H1 (cell line): ENCODE measurements around the gene MSI1. TPM values are rescaled to one million over a fixed set of nuclear protein-coding genes. Genes with fewer than 3 reads are reported as not detected.
A peak's percentile ranks its signal among the peaks of the same experiment; 100 is the strongest.

ENCODE experiments used
- CTCF ChIA-PET: fragments of 300-600 bp; sonication (Branson Sonifier 250); formaldehyde crosslinking; loops from one replicate; lab custom pipeline; 2021; ENCODE audit not compliant: partially characterized antibody; lab: Charles Lee
- POLR2A ChIA-PET: fragments of 300-600 bp; sonication (Branson Sonifier 250); formaldehyde crosslinking; loops from one replicate; lab custom pipeline; 2021; ENCODE audit warnings: inconsistent platforms; ENCODE audit not compliant: partially characterized antibody; lab: Charles Lee
- DNase-seq, 2 experiments: peaks; one replicate each; pipeline versions ENCODE4 v3.0.0 to v3.0.0-alpha.2; 2010 to 2022; ENCODE audit warnings: low spot score in 2 of 2, low read depth in 1 of 2, mixed read lengths in 1 of 2
- FAIRE-seq: peaks from 2 replicates; lab custom pipeline; 2011; peaks lifted over from hg19 to GRCh38; lab: Jason Lieb, UNC
- H2AFZ ChIP-seq: 2 replicates; pipeline ENCODE4 v1.8.1; 2012; ENCODE audit warnings: low read length, inconsistent platforms
- H2AK5ac ChIP-seq: 2 replicates; pipeline ENCODE4 v1.6.1; 2013; ENCODE audit warnings: low read depth, low read length
- H2BK120ac ChIP-seq: replicated peaks from 2 replicates; pipeline ENCODE3; 2013; ENCODE audit warnings: low read depth, low read length, inconsistent platforms
- H2BK12ac ChIP-seq: 2 replicates; pipeline ENCODE4 v1.6.1; 2013; ENCODE audit warnings: low read depth, low read length
- H2BK15ac ChIP-seq: 2 replicates; pipeline ENCODE4 v1.6.1; 2013; ENCODE audit warnings: low read length
- H2BK20ac ChIP-seq: 2 replicates; pipeline ENCODE4 v1.6.1; 2013; ENCODE audit warnings: low read length
- H2BK5ac ChIP-seq: 2 replicates; pipeline ENCODE4 v1.6.1; 2013; ENCODE audit warnings: low read depth, low read length
- H3K14ac ChIP-seq: 2 replicates; pipeline ENCODE4 v1.6.1; 2013; ENCODE audit warnings: inconsistent platforms; ENCODE audit not compliant: insufficient read length
- H3K18ac ChIP-seq: 2 replicates; pipeline ENCODE4 v1.6.1; 2013; ENCODE audit warnings: low read length; ENCODE audit errors: extremely low read depth
- H3K23ac ChIP-seq: 2 replicates; pipeline ENCODE4 v1.6.1; 2013; ENCODE audit warnings: inconsistent platforms; ENCODE audit not compliant: insufficient read length
- H3K23me2 ChIP-seq: 2 replicates; pipeline ENCODE4 v1.6.1; 2013; ENCODE audit warnings: low read depth, low read length
- H3K27ac ChIP-seq: 2 replicates; pipeline ENCODE4 v1.6.1; 2011; ENCODE audit warnings: low read depth, low read length, inconsistent platforms
- H3K27me3 ChIP-seq, 4 experiments: replicated peaks in 1 of 4; 1 replicate in 1 of 4; 2 replicates in 3 of 4; pipeline versions ENCODE4 v1.6.1 to v1.8.1; 2011 to 2013; ENCODE audit warnings: low read length in 3 of 4, mild to moderate bottlenecking in 3 of 4, inconsistent platforms in 2 of 4, mixed read lengths in 2 of 4, moderate library complexity in 1 of 4; ENCODE audit not compliant: control insufficient read depth in 3 of 4, insufficient read depth in 3 of 4; ENCODE audit errors: extremely low read depth in 1 of 4
- H3K36me3 ChIP-seq, 4 experiments: 2 replicates each; pipeline versions ENCODE4 v1.6.1 to v1.8.1; 2011 to 2013; ENCODE audit warnings: mild to moderate bottlenecking in 4 of 4, low read length in 3 of 4, moderate library complexity in 2 of 4, control low read depth in 1 of 4, inconsistent platforms in 1 of 4; ENCODE audit not compliant: insufficient read depth in 4 of 4, control insufficient read depth in 2 of 4
- H3K4ac ChIP-seq: replicated peaks from 2 replicates; pipeline ENCODE3; 2013; ENCODE audit warnings: low read length, low read depth, mixed read lengths, inconsistent platforms; ENCODE audit not compliant: insufficient read length
- H3K4me1 ChIP-seq, 4 experiments: replicated peaks in 1 of 4; 1 replicate in 1 of 4; 2 replicates in 3 of 4; pipeline versions ENCODE4 v1.6.1 to v1.8.1; 2011 to 2013; ENCODE audit warnings: low read length in 3 of 4, inconsistent platforms in 2 of 4, mixed read lengths in 1 of 4; ENCODE audit not compliant: insufficient read depth in 4 of 4, control insufficient read depth in 3 of 4
- H3K4me2 ChIP-seq, 2 experiments: 2 replicates each; pipeline versions ENCODE4 v1.6.1 to v1.8.1; 2011 to 2013; ENCODE audit warnings: low read depth in 2 of 2, low read length in 2 of 2, control low read depth in 1 of 2, inconsistent platforms in 1 of 2, mild to moderate bottlenecking in 1 of 2; ENCODE audit not compliant: insufficient read depth in 1 of 2
- H3K4me3 ChIP-seq, 4 experiments: fragments of 200-600, 300-600 bp in 1 of 4; sonication (generic), shearing (Covaris generic), sonication (Bioruptor Twin) in 1 of 4; 2 replicates each; pipeline versions ENCODE4 v1.5.1 to v1.8.1; 2011 to 2016; ENCODE audit warnings: low read length in 4 of 4, low read depth in 3 of 4, control low read depth in 2 of 4, inconsistent platforms in 2 of 4, mild to moderate bottlenecking in 2 of 4, mixed read lengths in 1 of 4, moderate library complexity in 1 of 4; ENCODE audit not compliant: insufficient read depth in 2 of 4; ENCODE audit errors: extremely low read depth in 1 of 4
- H3K56ac ChIP-seq: replicated peaks from 2 replicates; pipeline ENCODE3; 2013; ENCODE audit warnings: low read depth, mild to moderate bottlenecking, mixed read lengths, low read length, inconsistent platforms; ENCODE audit not compliant: insufficient read length
- H3K79me1 ChIP-seq: 2 replicates; pipeline ENCODE4 v1.6.1; 2013; ENCODE audit warnings: low read depth, low read length, control low read depth
- H3K79me2 ChIP-seq, 2 experiments: 2 replicates each; pipeline versions ENCODE4 v1.6.1 to v1.8.1; 2012 to 2013; ENCODE audit warnings: low read length in 2 of 2, mild to moderate bottlenecking in 2 of 2, inconsistent platforms in 1 of 2; ENCODE audit not compliant: insufficient read depth in 2 of 2, control insufficient read depth in 1 of 2
- H3K9ac ChIP-seq, 4 experiments: replicated peaks in 1 of 4; 1 replicate in 1 of 4; 2 replicates in 3 of 4; pipeline versions ENCODE4 v1.6.1 to v1.8.1; 2011 to 2013; ENCODE audit warnings: low read depth in 3 of 4, low read length in 3 of 4, control low read depth in 2 of 4, mild to moderate bottlenecking in 2 of 4, moderate library complexity in 2 of 4, inconsistent platforms in 1 of 4; ENCODE audit errors: extremely low read depth in 1 of 4
- H3K9me3 ChIP-seq, 2 experiments: 2 replicates each; pipeline versions ENCODE4 v1.6.1 to v1.8.1; 2012 to 2013; ENCODE audit warnings: mild to moderate bottlenecking in 2 of 2, moderate library complexity in 2 of 2, control low read depth in 1 of 2, inconsistent platforms in 1 of 2, low read depth in 1 of 2, low read length in 1 of 2, mixed read lengths in 1 of 2; ENCODE audit not compliant: insufficient read depth in 2 of 2
- H4K20me1 ChIP-seq, 2 experiments: replicated peaks in 1 of 2; 2 replicates each; pipeline versions ENCODE3 to v1.8.1; 2011 to 2013; ENCODE audit warnings: inconsistent platforms in 2 of 2, low read length in 2 of 2, mild to moderate bottlenecking in 1 of 2; ENCODE audit not compliant: insufficient read depth in 2 of 2, control insufficient read depth in 1 of 2
- H4K5ac ChIP-seq: 2 replicates; pipeline ENCODE4 v1.6.1; 2013; ENCODE audit warnings: low read length, low read depth, mixed read lengths, inconsistent platforms; ENCODE audit not compliant: insufficient read length
- H4K8ac ChIP-seq: 2 replicates; pipeline ENCODE4 v1.8.0; 2013; ENCODE audit warnings: mild to moderate bottlenecking, moderate library complexity, low read length, inconsistent platforms; ENCODE audit not compliant: insufficient read depth; ENCODE audit errors: extremely low read depth
- H4K91ac ChIP-seq: replicated peaks from 2 replicates; pipeline ENCODE3; 2013; ENCODE audit warnings: low read length, mixed read lengths, inconsistent platforms; ENCODE audit not compliant: insufficient read length
- BCL11A ChIP-seq, 2 experiments: IDR thresholded peaks; one replicate each; pipeline ENCODE4 v1.6.1; 2011; ENCODE audit warnings: low read depth in 2 of 2, low read length in 2 of 2, mild to moderate bottlenecking in 2 of 2
- CTBP2 ChIP-seq: IDR thresholded peaks from 2 replicates; pipeline ENCODE4 v1.7.0; 2011; ENCODE audit warnings: borderline replicate concordance, mild to moderate bottlenecking, moderate library complexity, mixed read lengths, low read length; ENCODE audit not compliant: insufficient read depth, insufficient read length
- KDM5A ChIP-seq: fragments of 200-600 bp; IDR thresholded peaks from 2 replicates; pipeline ENCODE4 v1.7.1; 2012; ENCODE audit warnings: mild to moderate bottlenecking, low read length, inconsistent platforms, mixed read lengths
- MAFK ChIP-seq: IDR thresholded peaks from 2 replicates; pipeline ENCODE4 v1.6.1; 2012; ENCODE audit warnings: low read depth, mild to moderate bottlenecking, improper control_type of control experiment, low read length
- MAX ChIP-seq: IDR thresholded peaks from 2 replicates; pipeline ENCODE4 v1.6.1; 2012; ENCODE audit warnings: inconsistent platforms
- RFX5 ChIP-seq: IDR thresholded peaks from 2 replicates; pipeline ENCODE4 v1.6.1; 2011; ENCODE audit warnings: low read depth, low read length, improper control_type of control experiment, borderline replicate concordance
- SIX5 ChIP-seq: IDR thresholded peaks from 2 replicates; pipeline ENCODE4 v1.6.1; 2011; ENCODE audit warnings: mild to moderate bottlenecking, low read depth, low read length
- SP1 ChIP-seq: IDR thresholded peaks from 2 replicates; pipeline ENCODE4 v1.6.1; 2011; ENCODE audit warnings: low read depth, low read length
- SUZ12 ChIP-seq: fragments of 200-600 bp; sonication (generic); IDR thresholded peaks from 2 replicates; pipeline ENCODE4 v1.6.1; 2012; ENCODE audit warnings: mild to moderate bottlenecking, inconsistent platforms, low read length, moderate library complexity, mixed read lengths
- WGBS, 2 experiments: shearing (Covaris generic) in 1 of 2; methylation state at CpG; one replicate each; pipeline versions ENCODE4 v1.1.6 to v1.1.7; 2013 to 2015; ENCODE audit warnings: low lambda C conversion rate in 2 of 2, mixed read lengths in 2 of 2, inconsistent platforms in 1 of 2, low coverage in 1 of 2, missing lambda C conversion rate in 1 of 2; ENCODE audit not compliant: insufficient replicate concordance in 2 of 2, insufficient coverage in 1 of 2, insufficient read length in 1 of 2; ENCODE audit errors: extremely low coverage in 1 of 2, missing lambda C conversion rate in 1 of 2; 5-methylcytosine and 5-hydroxymethylcytosine counted together
- polyA plus RNA-seq, 7 experiments: library from polyadenylated mRNA; depleted of rRNA in 3 of 7; stranded (reverse) in 5 of 7; unstranded in 2 of 7; fragments of >200 nt in 5 of 7; fragments of 200-250 nt in 2 of 7; gene quantifications; 1 replicate in 5 of 7; 2 replicates in 1 of 7; 4 replicates in 1 of 7; pipeline versions ENCODE4 v1.2.1 to v1.2.3, GENCODE V29; 2011 to 2013; ENCODE audit warnings: missing spikeins in 2 of 7, mixed read lengths in 2 of 7
- total RNA-seq: library from RNA; stranded (reverse); fragmentation: NEBNext Ultra II Directional; extraction: Animal tissue kit (Norgen Biotek cat#: 25700); gene quantifications from 2 replicates; pipeline ENCODE4 v1.2.1, GENCODE V29; 2021

Gene MSI1
- total and polyA plus RNA-seq, 2 of the 8 experiments (the other 6 are each of a cell fraction or from before 2014, with no cell fraction given) = 13.5 to 51.9 TPM

GRCh38 chr12:120370343-120371243 is 1.6 kb upstream of the MSI1 start:
- Histone ChIP-seq H2BK20ac (0 out of 2 replicates have a peak overlapping the region, but pooled peaks have one; percentile 27), H3K18ac (peak overlapping the region; percentile 81; the same call in 1 of the 2 replicates), H3K27ac (no peak overlapping the region), H2AK5ac (no peak overlapping the region; the same call in 1 of the 2 replicates), H2BK120ac (no peak overlapping the region), H2BK5ac (peak overlapping the region; percentile 52; the same call in 1 of the 2 replicates), H3K9me3 (no peaks in the 10 kb centered on the region), H4K91ac (no peak overlapping the region), H4K20me1 (peaks cover 0 to 5% of the 10 kb centered on the region in 2 experiments), H4K5ac (no peak overlapping the region), H3K4me1 (peaks cover 14 to 24% (median 18%) of the 10 kb centered on the region in 4 experiments), H3K23me2 (peaks cover 17% of the 10 kb centered on the region), H3K4me3 (peak overlapping the region; percentile 47 to 84 (median 69); a peak in 6 of 8 replicates), H3K9ac (no peak overlapping the region; a peak in 1 of 7 replicates), H3K27me3 (peaks cover 0 to 8% (median 6%) of the 10 kb centered on the region in 4 experiments; a peak in 4 of 7 replicates), H3K36me3 (peaks cover 0 to 4% (median 1%) of the 10 kb centered on the region in 4 experiments; a peak in 3 of 8 replicates), H3K79me2 (peaks cover 0 to 20% of the 10 kb centered on the region in 2 experiments; a peak in 2 of 4 replicates), H2AFZ (no peak overlapping the region), H3K14ac (no peak overlapping the region), H3K56ac (no peak overlapping the region), H2BK12ac (peak overlapping the region; percentile 42), H3K4me2 (peak overlapping the region; percentile 86 to 95), H4K8ac (no peak overlapping the region), H2BK15ac (peak overlapping the region; percentile 78), H3K23ac (no peak overlapping the region), H3K4ac (peak overlapping the region; percentile 24), H3K79me1 (peaks cover 3% of the 10 kb centered on the region; the same call in 1 of the 2 replicates)
- CTCF ChIA-PET = interaction anchor here (0.7 to 2.1 kb wide), 8 partner anchors 10 to 68 kb away, joined by 3 to 8 read pairs (median 4); partner anchors contain the start of gene COX6A1
- WGBS, 2 experiments = 30% methylated on average over 7 of the region's 7 CpGs; no CpG with 5 or more reads in 1 of the 2 experiments
- FAIRE-seq (peak; percentile 58), DNase-seq (no peak)
- POLR2A ChIA-PET = interaction anchor here (0.8 to 8.1 kb wide), 14 partner anchors 8 to 113 kb away, joined by 3 to 78 read pairs (median 4); partner anchors contain the start of genes RNU4-1 and RNU4-2
- TF ChIP-seq RFX5 (no peak), SP1 (peak; percentile 59; the same call in 1 of the 2 replicates), SIX5 (no peak), CTBP2 (peak; percentile 60), MAX (no peak), BCL11A (IDR thresholded peaks at IDR 0.05; ENCODE audit: low read depth in 2 of 2, low read length in 2 of 2) (no peak), MAFK (no peak), SUZ12 (no peak), KDM5A (no peak)
